Adipocyte (in vitro differentiated cells): ENCODE results near the gene KEL.

Source experiments
- DNase-seq: peaks from one replicate; pipeline ENCODE4 v3.0.0-alpha.2; 2015; ENCODE audit warnings: low read depth
- H3K27me3 ChIP-seq: replicated peaks from 2 replicates; pipeline ENCODE4 v1.7.0; 2013; ENCODE audit warnings: mild to moderate bottlenecking, low read length, moderate library complexity; ENCODE audit not compliant: control insufficient read depth, insufficient read depth
- H3K36me3 ChIP-seq: 2 replicates; pipeline ENCODE4 v1.7.0; 2013; ENCODE audit warnings: low read length, mild to moderate bottlenecking, moderate library complexity; ENCODE audit not compliant: control insufficient read depth, insufficient read depth, severe bottlenecking
- H3K4me1 ChIP-seq: 2 replicates; pipeline ENCODE4 v1.7.0; 2013; ENCODE audit warnings: mild to moderate bottlenecking, low read length, moderate library complexity; ENCODE audit not compliant: control insufficient read depth, insufficient read depth
- H3K4me3 ChIP-seq: 2 replicates; pipeline ENCODE4 v1.7.0; 2013; ENCODE audit warnings: mild to moderate bottlenecking, low read length, moderate library complexity
- H3K9ac ChIP-seq: 2 replicates; pipeline ENCODE4 v1.7.0; 2013; ENCODE audit warnings: mild to moderate bottlenecking, low read length, moderate library complexity
- H3K9me3 ChIP-seq: 2 replicates; pipeline ENCODE4 v1.7.0; 2013; ENCODE audit warnings: mild to moderate bottlenecking, low read length, moderate library complexity; ENCODE audit not compliant: control insufficient read depth

KEL gene

GRCh38 chr7:142910031-142910433, 52.1 kb downstream of the KEL start:
- peaks cover 8% of the 10 kb centered on the region for H3K9me3 ChIP-seq
- H3K36me3 ChIP-seq = no peaks in the 10 kb centered on the region
- H3K4me1 ChIP-seq = no peaks in the 10 kb centered on the region
- no peak overlapping the region for H3K4me3 ChIP-seq
- H3K27me3 ChIP-seq = peaks cover 35% of the 10 kb centered on the region
- no peak for DNase-seq
- no peak overlapping the region for H3K9ac ChIP-seq

- no peaks in the 10 kb centered on the region for H3K36me3 ChIP-seq
- no peak overlapping the region for H3K9ac ChIP-seq
- DNase-seq = no peak
- H3K4me3 ChIP-seq = no peak overlapping the region
- peaks cover 27% of the 10 kb centered on the region for H3K27me3 ChIP-seq
- no peaks in the 10 kb centered on the region for H3K4me1 ChIP-seq
- H3K9me3 ChIP-seq = peaks cover 16% of the 10 kb centered on the region
Measured at GRCh38 chr7:142908921-142909890, 53.0 kb downstream of the KEL start.

GRCh38 chr7:142908290-142908689, 53.9 kb downstream of the KEL start:
- DNase-seq = no peak

GRCh38 chr7:142906643-142907042, 55.5 kb downstream of the KEL start:
- peaks cover 21% of the 10 kb centered on the region for H3K27me3 ChIP-seq
- H3K9ac ChIP-seq = no peak overlapping the region
- no peaks in the 10 kb centered on the region for H3K4me1 ChIP-seq
- DNase-seq = no peak
- no peaks in the 10 kb centered on the region for H3K36me3 ChIP-seq
- no peak overlapping the region for H3K4me3 ChIP-seq
- H3K9me3 ChIP-seq = peaks cover 21% of the 10 kb centered on the region

More at GRCh38 chr7:142908290-142908689, 53.9 kb downstream of the KEL start:
- Histone ChIP-seq H3K27me3 (peaks cover 23% of the 10 kb centered on the region), H3K4me1 (no peaks in the 10 kb centered on the region), H3K36me3 (no peaks in the 10 kb centered on the region), H3K9me3 (peaks cover 21% of the 10 kb centered on the region), H3K4me3 (no peak overlapping the region), H3K9ac (no peak overlapping the region)

DNA sequence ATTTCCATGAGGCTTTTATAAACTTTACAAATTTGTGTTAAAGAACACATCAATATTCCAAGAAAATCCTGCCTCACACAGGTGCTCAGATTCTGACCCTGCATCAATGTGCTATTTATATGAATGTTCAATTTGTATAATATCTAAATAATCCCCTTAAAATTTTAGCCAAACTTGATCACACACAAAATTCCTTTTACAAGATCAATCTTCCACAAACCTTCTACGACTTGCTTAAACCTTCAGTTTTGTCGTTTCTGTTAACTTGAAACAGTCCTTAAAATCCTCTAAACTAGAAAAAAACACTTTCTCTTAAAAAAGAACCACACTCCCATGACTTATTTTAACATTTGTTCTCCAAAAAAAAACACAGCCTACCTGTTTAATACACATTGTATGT, 56.4 kb downstream of the KEL start:
- Histone ChIP-seq H3K4me3 (no peak overlapping the region), H3K36me3 (no peaks in the 10 kb centered on the region)

DNA sequence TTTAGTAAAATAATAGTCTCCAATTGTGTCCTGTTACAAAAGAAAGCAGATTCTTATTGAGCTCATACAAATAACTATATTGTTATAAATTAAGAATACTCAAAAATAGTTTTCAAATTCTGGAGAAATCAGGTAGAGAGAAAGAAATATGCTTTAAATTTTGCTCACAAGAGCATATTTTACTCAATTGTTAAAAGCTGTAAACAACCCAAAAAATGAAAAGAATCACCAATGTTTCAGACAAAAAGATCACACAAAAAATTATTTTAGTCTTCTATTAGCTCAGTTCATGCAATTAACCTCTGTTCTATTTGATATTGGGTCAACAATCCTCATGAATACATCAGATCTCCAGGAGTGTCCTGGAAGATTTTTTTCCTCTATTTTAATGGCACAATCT, 58.0 kb downstream of the KEL start:
- H3K9me3 ChIP-seq = peaks cover 21% of the 10 kb centered on the region
- DNase-seq = no peak
- no peaks in the 10 kb centered on the region for H3K4me1 ChIP-seq
- H3K27me3 ChIP-seq = peaks cover 15% of the 10 kb centered on the region
- no peaks in the 10 kb centered on the region for H3K36me3 ChIP-seq
- no peak overlapping the region for H3K4me3 ChIP-seq
- no peak overlapping the region for H3K9ac ChIP-seq

More for the DNA sequence above, 56.4 kb downstream of the KEL start:
- Histone ChIP-seq H3K4me1 (no peaks in the 10 kb centered on the region), H3K9me3 (peaks cover 21% of the 10 kb centered on the region), H3K9ac (no peak overlapping the region), H3K27me3 (peaks cover 13% of the 10 kb centered on the region)
- DNase-seq = no peak

DNA sequence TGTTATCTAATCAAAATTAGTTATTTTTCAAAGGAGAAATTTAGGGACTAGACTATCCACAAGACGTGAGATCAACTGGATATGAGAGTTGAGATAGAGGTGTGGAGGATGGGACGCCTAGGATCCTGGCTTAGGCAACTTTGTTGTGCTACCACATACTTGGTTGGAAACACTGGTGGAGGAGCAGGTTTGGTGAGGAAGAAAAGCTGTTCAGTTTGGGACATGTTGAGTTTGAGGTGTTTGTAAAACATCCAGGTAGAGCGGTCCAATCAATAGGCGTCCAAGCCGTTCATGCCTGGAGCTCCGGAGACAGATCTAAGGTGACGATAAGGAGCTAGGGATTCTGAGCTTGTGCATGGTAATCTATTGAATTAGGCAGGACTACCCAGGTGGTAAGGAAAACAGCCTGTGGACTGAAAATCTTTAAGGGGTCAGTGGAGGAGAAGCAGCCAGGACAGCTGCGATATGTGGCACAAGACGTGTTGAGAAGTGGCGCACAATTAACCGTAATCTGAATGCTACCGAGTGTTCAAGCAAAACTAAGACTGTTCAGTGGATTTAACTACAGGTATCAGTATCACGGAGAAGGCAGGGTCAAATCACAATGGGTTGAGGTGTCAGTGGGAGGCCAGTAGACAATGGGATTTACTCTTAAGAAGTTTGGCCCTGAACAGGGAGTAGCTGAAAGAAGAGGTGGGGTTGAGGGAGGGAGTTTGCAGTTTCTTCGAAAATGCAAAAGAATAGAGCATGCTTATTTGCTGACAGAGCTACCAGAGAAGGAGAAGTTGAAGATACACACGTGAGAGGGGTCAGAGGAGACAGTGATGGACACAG, 60.5 kb downstream of the KEL start:
- no peak overlapping the region for H3K4me3 ChIP-seq
- no peaks in the 10 kb centered on the region for H3K4me1 ChIP-seq
- no peak for DNase-seq
- no peak overlapping the region for H3K9ac ChIP-seq
- peaks cover 21% of the 10 kb centered on the region for H3K9me3 ChIP-seq
- H3K36me3 ChIP-seq = no peaks in the 10 kb centered on the region
- peaks cover 14% of the 10 kb centered on the region for H3K27me3 ChIP-seq

GRCh38 chr7:142899661-142900060, 62.5 kb downstream of the KEL start:
- no peak for DNase-seq
- no peaks in the 10 kb centered on the region for H3K36me3 ChIP-seq

GRCh38 chr7:142898377-142899170, 63.6 kb downstream of the KEL start:
- Histone ChIP-seq H3K9ac (no peak overlapping the region), H3K36me3 (no peaks in the 10 kb centered on the region), H3K9me3 (no peaks in the 10 kb centered on the region), H3K27me3 (peaks cover 28% of the 10 kb centered on the region), H3K4me1 (no peaks in the 10 kb centered on the region), H3K4me3 (no peak overlapping the region)
- DNase-seq = no peak

More at GRCh38 chr7:142899661-142900060, 62.5 kb downstream of the KEL start:
- H3K4me3 ChIP-seq = no peak overlapping the region
- H3K4me1 ChIP-seq = no peaks in the 10 kb centered on the region
- no peak overlapping the region for H3K9ac ChIP-seq
- peaks cover 10% of the 10 kb centered on the region for H3K9me3 ChIP-seq
- H3K27me3 ChIP-seq = peaks cover 20% of the 10 kb centered on the region

- no peaks in the 10 kb centered on the region for H3K4me1 ChIP-seq
- DNase-seq = no peak
- peaks cover 32% of the 10 kb centered on the region for H3K27me3 ChIP-seq
- H3K4me3 ChIP-seq = no peak overlapping the region
- no peaks in the 10 kb centered on the region for H3K9me3 ChIP-seq
- no peaks in the 10 kb centered on the region for H3K36me3 ChIP-seq
- no peak overlapping the region for H3K9ac ChIP-seq
Measured at GRCh38 chr7:142897691-142898090, 64.5 kb downstream of the KEL start.
